MG63 (cell line): ENCODE measurements around the gene KMT2E. TPM values are rescaled to one million over a fixed set of nuclear protein-coding genes. Genes with fewer than 3 reads are reported as not detected.
"Not testable (repeated sequence)": the region's sequence is repeated elsewhere in the genome, so short reads cannot be mapped to it uniquely, and the experiment has no call there.

Experiments used
- DNase-seq: peaks from one replicate; pipeline ENCODE4 v3.0.0-alpha.2; 2020
- H3K27me3 ChIP-seq: fragments of 250-450 bp; sonication (Bioruptor Pico); 2 replicates; pipeline ENCODE4 v1.5.1; 2020; ENCODE audit warnings: mild to moderate bottlenecking, moderate library complexity
- H3K36me3 ChIP-seq: fragments of 250-450 bp; sonication (Bioruptor Pico); 2 replicates; pipeline ENCODE4 v1.5.1; 2020; ENCODE audit warnings: mild to moderate bottlenecking, moderate library complexity
- H3K4me3 ChIP-seq: fragments of 250-450 bp; sonication (Bioruptor Pico); 2 replicates; pipeline ENCODE4 v1.5.1; 2020; ENCODE audit warnings: mild to moderate bottlenecking, moderate library complexity
- H3K9me3 ChIP-seq: fragments of 250-450 bp; sonication (Bioruptor Pico); 2 replicates; pipeline ENCODE4 v1.5.1; 2020; ENCODE audit warnings: mild to moderate bottlenecking, moderate library complexity
- total RNA-seq: library from RNA; depleted of rRNA; stranded (reverse); fragments of >200 nt; shearing (Covaris generic); gene quantifications from 2 replicates; pipeline ENCODE4 v1.2.3, GENCODE V29; 2014; ENCODE audit warnings: low replicate concordance

KMT2E gene
- total RNA-seq, 1 experiment from 2014 or later = 5.1 TPM

DNA sequence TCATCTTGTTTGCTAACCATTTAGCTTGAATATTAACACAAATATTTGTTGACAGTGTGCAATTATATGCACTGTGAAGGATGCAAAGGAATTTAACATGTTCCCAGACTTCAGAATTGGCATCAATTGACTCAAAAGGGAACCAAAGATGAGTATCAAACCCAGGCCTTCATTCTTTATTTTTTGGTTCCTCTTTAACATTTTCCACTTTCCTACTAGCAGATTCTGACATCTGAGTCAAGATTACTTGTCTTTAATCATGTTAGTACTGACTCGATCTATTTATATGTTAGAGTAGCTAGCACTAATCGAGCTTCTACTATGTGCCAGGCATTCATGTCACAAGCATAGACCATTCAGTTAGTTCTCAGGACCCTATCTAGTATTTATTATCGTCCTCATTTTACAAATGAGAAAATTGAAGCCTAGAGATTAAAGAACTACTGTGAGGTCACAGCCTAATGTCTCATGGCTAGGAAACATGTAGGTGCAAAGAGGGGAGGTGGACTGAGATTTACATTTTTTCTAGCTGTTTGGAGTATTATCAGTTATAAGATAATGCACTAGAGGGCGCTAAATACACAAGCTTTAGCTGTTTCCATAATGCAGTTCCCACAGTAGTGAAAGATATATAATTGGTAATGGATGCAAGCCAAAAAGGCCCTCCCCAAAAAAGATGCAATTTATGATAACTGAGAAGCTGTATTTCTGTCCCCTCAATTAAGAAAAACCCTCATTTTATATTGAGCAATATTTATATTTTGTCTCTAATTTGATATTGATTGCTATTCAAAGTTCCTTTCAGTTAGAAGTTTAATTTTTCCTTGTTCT is 32.9 kb upstream of the KMT2E start:
- peaks cover 4% of the 10 kb centered on the region for H3K36me3 ChIP-seq
- H3K27me3 ChIP-seq = no peaks in the 10 kb centered on the region
- no peak overlapping the region for H3K4me3 ChIP-seq
- DNase-seq = no peak
- H3K9me3 ChIP-seq = no peaks in the 10 kb centered on the region

- no peak for DNase-seq
- Histone ChIP-seq H3K36me3 (peaks cover 4% of the 10 kb centered on the region), H3K4me3 (no peak overlapping the region)
Measured at GRCh38 chr7:104981672-104982037, 32.4 kb upstream of the KMT2E start.

GRCh38 chr7:104982308-104983075 is 31.5 kb upstream of the KMT2E start:
- DNase-seq = no peak
- no peaks in the 10 kb centered on the region for H3K9me3 ChIP-seq
- H3K4me3 ChIP-seq = peak overlapping the region; percentile 61; the same call in 1 of the 2 replicates
- H3K27me3 ChIP-seq = no peaks in the 10 kb centered on the region
- peaks cover 4% of the 10 kb centered on the region for H3K36me3 ChIP-seq

More at GRCh38 chr7:104981672-104982037, 32.4 kb upstream of the KMT2E start:
- Histone ChIP-seq H3K9me3 (no peaks in the 10 kb centered on the region), H3K27me3 (no peaks in the 10 kb centered on the region)

GRCh38 chr7:104983076-104983577 is 30.9 kb upstream of the KMT2E start:
- no peak for DNase-seq
- H3K36me3 ChIP-seq = peaks cover 7% of the 10 kb centered on the region
- peak overlapping the region; percentile 61 for H3K4me3 ChIP-seq
- no peaks in the 10 kb centered on the region for H3K27me3 ChIP-seq
- no peaks in the 10 kb centered on the region for H3K9me3 ChIP-seq

DNA sequence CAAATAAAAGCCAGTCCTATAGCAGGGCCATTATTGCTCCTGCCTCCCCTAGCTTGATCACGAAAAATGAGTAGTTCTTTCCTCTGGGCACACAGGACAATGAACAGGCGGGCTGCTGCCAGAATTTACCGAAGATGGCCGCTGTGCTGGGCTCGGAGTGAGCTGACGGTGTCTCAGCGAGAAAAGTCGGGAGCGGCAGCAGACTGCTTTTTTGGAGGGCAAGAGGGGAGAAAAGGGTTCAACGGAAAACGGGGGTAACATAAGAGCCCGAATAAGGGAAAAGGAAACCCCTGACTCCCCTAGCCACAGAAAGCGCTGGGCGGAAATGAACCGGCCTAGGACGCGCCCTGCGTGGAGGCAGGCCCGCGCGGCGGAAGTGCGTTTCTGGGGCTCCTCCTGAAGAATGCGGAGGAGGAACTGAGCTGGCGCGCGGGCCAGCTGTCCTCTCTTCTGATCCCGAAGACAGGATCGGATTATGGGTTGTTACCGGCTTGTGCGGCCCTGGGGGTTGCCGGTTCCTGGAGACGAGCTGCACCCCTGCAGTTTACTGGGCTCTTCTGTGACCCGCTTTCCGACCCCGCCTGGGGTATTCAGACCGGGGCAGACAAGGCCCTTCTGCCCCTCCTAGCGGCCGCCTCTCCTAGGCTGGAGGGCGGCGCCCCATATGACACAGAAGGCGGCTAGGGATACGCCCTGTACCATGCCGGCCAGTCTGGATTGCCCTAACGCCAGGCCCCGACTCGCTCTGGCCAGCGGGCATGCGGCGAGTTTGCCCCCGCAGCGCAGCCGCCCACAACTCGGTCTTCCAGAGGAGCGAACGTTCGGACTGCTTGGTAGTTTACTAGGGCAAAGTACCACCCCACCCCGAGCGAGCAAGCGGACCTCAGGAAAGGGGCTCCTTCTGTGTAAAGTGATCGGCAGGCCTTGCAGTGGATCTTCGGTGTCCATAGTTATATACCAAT is 30.1 kb upstream of the KMT2E start:
- peak; percentile 88 for DNase-seq
- Histone ChIP-seq H3K4me3 (peak overlapping the region; percentile 61), H3K9me3 (no peaks in the 10 kb centered on the region), H3K27me3 (no peaks in the 10 kb centered on the region), H3K36me3 (peaks cover 9% of the 10 kb centered on the region)

- Histone ChIP-seq H3K27me3 (no peaks in the 10 kb centered on the region), H3K9me3 (no peaks in the 10 kb centered on the region), H3K36me3 (peaks cover 10% of the 10 kb centered on the region), H3K4me3 (peak overlapping the region; percentile 61)
- DNase-seq = no peak
Measured at GRCh38 chr7:104984585-104985258, 29.3 kb upstream of the KMT2E start.

DNA sequence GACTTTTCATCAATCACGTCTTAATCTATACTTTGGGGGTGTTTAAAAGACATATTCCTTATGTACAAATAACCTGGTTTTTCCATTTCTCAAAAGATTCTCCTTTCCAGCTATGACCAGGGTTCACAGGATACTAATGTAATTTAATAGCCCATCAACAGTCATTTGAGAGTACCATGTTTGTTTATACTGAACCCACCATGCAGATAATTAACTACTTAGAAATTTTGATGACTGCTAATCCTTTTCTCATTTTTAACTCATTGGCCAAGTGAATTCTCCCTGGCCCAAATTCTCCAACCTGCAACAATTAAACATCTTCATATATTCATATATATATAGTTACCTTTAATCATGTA is 28.8 kb upstream of the KMT2E start:
- no peaks in the 10 kb centered on the region for H3K9me3 ChIP-seq
- no peaks in the 10 kb centered on the region for H3K27me3 ChIP-seq
- peaks cover 13% of the 10 kb centered on the region for H3K36me3 ChIP-seq
- H3K4me3 ChIP-seq = no peak overlapping the region
- no peak for DNase-seq

DNA sequence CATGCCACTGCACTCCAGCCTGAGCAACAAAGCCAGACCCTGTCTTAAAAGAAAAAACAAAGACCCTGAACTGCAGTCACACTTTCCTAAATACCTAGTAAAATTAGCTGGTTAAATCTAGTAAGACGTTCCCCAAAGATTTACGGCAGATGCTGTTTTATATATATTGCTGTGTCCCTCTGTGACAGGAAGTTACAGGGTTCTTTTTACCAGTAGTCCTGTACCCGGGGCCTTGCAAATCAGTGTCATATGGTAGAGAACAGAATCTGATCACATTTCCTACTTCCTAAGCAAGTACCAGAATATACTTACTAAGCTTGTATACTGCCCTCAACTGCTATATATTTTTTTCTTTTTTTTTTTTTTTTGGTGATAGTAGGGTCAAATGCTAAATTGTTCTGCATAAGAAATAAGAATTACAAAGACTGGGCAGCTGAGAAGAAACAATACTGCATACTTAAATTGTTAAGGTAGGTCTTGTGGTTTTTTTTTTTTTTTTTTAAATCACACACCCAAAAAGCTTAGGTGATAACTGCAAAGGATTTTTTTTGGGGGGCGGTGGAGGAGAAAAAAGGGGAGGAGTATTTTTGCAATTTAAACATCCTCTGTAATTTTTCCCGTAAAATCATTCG is 27.3 kb upstream of the KMT2E start:
- no peak for DNase-seq
- H3K9me3 ChIP-seq = no peaks in the 10 kb centered on the region
- no peak overlapping the region for H3K4me3 ChIP-seq
- peaks cover 13% of the 10 kb centered on the region for H3K36me3 ChIP-seq
- no peaks in the 10 kb centered on the region for H3K27me3 ChIP-seq

- not testable (repeated sequence) for H3K27me3 ChIP-seq, H3K9me3 ChIP-seq, DNase-seq, H3K4me3 ChIP-seq
- peaks cover 13% of the 10 kb centered on the region for H3K36me3 ChIP-seq
Measured at GRCh38 chr7:104987403-104987802, 26.6 kb upstream of the KMT2E start.

DNA sequence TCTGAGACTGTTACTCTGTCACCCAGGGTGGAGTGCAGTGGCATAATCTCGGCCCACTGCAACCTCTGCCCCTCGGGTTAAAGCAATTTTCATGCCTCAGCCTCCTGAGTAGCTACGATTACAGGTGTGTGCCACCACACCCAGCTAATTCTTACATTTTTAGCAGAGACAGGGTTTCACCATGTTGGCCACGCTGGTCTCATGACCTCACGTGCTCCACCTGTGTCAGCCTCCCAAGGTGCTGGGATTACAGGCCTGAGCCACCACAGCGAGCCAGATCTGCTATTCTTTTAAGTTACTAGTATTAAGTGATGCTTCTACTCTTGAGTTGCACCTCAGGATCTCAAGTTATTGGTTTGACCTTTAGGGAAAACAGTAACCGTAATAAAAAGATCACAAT is 23.0 kb upstream of the KMT2E start:
- DNase-seq = no peak
- no peak overlapping the region for H3K4me3 ChIP-seq
- H3K9me3 ChIP-seq = no peaks in the 10 kb centered on the region
- H3K27me3 ChIP-seq = no peaks in the 10 kb centered on the region
- peaks cover 22% of the 10 kb centered on the region for H3K36me3 ChIP-seq

DNA sequence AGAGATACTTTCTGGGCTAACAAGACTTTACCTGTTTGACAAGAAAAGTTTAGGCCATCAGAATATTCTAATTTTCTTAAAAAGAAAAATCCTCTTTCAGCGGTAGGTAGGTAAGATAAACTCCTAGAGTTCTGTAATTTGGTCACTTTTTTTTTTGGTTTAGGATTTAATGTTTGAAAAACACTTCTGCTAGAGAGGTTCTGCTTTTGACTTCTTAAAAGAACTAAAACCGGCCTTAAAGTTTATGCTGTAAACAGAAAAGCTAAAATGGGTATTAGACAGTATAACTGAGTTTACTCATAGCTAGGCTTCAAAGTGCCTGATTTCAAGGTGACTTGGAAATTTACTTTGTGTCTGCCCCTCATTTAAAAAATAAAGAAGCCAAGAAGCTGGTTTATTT is 21.7 kb upstream of the KMT2E start:
- Histone ChIP-seq H3K9me3 (no peaks in the 10 kb centered on the region), H3K27me3 (no peaks in the 10 kb centered on the region), H3K36me3 (peaks cover 24% of the 10 kb centered on the region), H3K4me3 (no peak overlapping the region)
- no peak for DNase-seq

DNA sequence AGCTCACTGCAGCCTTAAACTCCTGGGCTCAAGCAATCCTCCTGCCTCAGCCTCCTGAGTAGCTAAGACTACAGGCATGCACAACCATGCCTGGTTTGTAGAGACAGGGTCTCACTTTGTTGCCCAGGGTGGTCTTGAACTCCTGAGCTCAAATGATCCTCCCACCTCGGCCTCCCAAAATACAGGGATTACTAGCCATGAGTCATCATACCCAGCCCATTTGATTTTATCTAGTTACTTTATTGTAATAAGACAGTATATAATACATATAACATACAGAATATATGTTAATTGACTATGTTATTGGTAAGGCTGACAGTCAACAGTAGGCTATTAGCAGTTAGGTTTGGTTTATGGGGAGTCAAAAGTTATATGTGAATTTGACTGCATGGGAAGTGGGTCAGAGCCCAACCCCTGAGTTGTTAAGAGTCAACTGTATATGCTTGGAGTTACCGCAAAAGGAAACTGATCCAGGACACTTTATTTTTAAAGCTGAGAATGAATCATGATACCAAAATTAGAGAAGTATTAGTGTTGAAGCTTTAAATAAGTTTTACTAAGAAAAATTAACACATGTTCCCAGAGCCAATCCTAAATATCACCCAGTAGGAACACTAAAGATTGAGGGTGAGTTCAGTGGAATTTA is 20.7 kb upstream of the KMT2E start:
- no peak for DNase-seq
- Histone ChIP-seq H3K36me3 (peaks cover 21% of the 10 kb centered on the region), H3K4me3 (no peak overlapping the region), H3K27me3 (no peaks in the 10 kb centered on the region), H3K9me3 (no peaks in the 10 kb centered on the region)

GRCh38 chr7:104998040-104998752 is 15.8 kb upstream of the KMT2E start:
- peaks cover 19% of the 10 kb centered on the region for H3K36me3 ChIP-seq
- no peaks in the 10 kb centered on the region for H3K9me3 ChIP-seq
- no peaks in the 10 kb centered on the region for H3K27me3 ChIP-seq
- H3K4me3 ChIP-seq = no peak overlapping the region
- no peak for DNase-seq

GRCh38 chr7:105000200-105000599 is 13.8 kb upstream of the KMT2E start:
- Histone ChIP-seq H3K36me3 (peaks cover 8% of the 10 kb centered on the region), H3K9me3 (no peaks in the 10 kb centered on the region), H3K27me3 (no peaks in the 10 kb centered on the region), H3K4me3 (no peak overlapping the region)
- no peak for DNase-seq

GRCh38 chr7:105000927-105001336 is 13.1 kb upstream of the KMT2E start:
- Histone ChIP-seq H3K27me3 (no peaks in the 10 kb centered on the region), H3K9me3 (no peaks in the 10 kb centered on the region), H3K4me3 (no peak overlapping the region), H3K36me3 (peaks cover 8% of the 10 kb centered on the region)
- no peak for DNase-seq
